Measurements from ENCODE around the gene MYL9. TPM values are rescaled to one million over a fixed set of nuclear protein-coding genes. Genes with fewer than 3 reads are reported as not detected.

The MYL9 gene
- total RNA-seq, 1 donor from 2014 or later = 1,028 TPM

DNA sequence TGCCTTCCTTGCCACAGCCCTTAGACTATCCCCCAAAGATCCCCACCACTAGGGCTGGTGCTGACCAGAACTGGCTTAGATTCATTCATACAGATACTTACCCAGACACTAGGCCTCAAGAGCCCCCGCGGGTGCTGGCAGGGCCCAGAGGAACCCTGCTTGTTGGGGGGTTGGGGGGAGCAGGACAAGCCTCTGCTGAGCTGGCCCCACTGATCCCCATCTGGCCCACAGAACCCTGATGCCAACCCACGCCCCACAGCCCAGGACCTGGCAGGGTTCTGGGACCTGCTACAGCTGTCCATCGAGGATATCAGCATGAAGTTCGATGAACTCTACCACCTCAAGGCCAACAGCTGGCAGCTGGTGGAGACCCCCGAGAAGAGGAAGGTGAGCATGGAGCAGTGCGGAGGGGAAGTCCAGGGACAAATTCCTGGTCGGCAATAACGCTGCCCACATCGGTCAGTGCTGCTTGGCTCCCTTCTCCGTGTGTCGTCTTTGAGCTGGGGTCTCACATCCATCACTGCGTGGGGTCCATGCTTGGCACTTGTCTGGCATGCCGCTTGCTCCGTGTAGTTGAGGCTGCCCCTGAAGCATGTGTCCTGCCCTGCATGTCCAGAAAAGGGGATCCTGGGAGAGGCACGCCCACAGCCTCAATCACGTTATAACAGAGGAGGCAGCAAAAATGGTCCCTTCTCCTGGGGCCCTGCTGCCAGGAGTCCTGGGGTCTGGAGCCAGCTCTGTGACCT is 15.5 kb upstream of the MYL9 start:
- no peak for DNase-seq (ENCODE audit: low spot score)

DNA sequence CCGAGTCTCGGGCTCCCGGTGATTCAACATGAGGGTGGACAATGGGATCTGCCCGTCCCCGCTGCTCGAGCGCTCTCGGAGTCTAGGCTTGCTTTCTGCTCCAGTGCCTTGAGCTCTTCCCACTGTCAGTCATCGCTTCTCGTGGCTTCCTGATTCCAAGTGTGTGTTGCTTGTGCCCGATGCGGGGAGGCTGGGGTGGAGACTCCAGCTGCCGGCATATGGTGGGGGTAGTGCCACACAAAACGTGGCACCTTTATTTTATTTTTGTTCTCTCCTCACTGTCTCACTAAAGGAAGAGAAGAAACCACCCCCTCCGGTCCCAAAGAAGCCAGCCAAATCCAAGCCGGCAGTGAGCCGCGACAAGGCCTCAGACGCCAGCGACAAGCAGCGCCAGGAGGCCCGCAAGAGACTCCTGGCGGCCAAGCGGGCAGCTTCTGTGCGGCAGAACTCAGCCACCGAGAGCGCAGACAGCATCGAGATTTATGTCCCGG is 14.8 kb upstream of the MYL9 start:
- no peak for DNase-seq (ENCODE audit: low spot score)

DNA sequence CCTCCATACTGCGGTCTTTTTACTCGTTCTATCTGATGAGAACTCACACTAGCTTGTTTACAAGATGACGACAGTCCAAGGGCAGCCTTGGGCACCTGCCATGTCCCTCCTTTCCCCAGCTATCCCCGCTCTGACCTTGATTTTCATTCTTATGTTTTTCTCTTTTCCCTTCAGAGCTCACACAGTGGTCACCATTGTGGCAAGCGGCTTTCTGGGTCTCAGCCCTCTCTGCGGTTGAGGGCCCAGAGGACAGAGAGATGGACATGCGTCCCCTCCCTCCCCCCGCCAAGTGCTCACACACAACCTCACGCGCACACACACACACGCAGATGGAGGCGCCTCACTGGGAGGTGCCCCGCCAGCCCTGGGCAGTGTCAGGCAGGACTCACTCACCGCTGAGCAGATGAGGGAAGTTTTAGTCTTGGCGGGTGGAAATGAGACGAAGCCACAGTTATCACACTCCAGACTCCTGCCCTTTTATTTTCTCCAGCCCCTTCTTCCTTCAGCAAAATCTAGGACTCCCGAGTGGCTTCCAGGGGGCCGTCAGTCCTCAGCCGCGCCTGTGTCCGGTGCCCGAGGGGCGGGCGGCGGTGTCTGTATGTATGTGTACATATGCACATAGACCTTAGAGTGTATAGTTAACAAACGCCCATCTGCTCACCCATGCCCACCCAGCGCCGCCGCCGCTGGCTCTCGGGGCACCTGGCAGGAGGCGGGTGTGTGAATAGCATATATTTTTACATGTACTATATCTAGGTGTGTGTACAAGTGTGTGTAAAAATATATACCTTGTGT is 13.8 kb upstream of the MYL9 start:
- no peak for DNase-seq (ENCODE audit: low spot score)

DNA sequence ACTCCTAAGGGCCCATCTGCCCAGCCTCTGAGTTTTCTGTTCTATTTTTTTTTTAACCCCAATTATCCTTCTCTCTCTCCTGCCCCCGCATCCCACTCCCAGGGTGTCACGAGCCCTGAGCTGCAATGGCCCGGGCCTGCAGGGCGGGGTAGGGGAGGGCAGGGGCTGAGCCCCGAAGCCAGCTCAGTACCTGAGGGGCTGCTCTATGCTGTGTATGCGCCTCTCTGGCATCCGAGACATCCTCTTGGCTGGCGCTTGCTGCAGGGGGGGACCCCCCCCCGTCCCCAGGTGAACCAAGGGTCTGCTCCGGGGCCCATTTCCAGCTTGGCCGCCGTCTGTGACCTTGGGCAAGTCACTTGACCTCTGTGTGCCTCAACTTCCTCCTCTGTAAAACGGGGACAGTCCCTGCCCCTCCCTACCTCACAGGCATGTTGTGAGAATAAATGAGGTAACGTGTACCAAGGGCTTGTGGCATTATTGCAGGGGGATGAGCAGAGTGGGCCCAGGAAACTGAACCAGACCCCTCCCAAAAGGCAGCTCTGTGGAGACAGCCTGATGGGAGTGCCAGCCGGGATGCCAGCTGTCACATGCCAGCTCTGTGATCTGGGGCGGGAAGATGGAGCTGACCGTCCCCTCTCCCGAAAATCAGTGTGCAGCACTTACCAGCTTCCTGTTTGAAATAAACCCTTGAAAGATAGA is 13.0 kb upstream of the MYL9 start:
- DNase-seq (ENCODE audit: low spot score) = no peak

DNA sequence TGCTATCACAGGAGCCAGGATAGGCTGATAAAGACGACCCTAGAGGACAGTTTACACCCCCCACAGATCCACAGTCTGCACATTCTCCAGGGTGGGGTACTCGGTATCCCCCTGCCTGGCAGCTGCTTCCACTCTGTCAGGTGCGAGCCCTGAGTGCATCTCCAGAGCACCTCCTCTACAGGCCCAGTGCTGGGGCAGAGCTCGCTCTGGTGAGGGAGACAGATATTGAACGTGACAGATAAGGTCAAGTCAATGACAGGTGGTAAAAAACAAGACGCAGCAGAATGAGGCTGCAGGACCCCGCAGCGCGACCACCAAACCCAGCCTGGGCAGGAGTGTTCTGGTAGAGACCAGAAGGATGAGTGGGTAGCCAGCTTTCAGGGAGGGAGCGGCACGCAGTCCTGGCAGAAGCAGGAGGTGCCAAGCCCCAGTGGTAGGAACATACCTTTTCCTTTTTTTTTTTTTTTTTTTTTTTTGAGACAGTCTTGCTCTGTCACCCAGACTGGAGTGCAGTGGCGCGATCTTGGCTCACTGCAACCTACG is 12.4 kb upstream of the MYL9 start:
- no peak for DNase-seq (ENCODE audit: low spot score)

DNA sequence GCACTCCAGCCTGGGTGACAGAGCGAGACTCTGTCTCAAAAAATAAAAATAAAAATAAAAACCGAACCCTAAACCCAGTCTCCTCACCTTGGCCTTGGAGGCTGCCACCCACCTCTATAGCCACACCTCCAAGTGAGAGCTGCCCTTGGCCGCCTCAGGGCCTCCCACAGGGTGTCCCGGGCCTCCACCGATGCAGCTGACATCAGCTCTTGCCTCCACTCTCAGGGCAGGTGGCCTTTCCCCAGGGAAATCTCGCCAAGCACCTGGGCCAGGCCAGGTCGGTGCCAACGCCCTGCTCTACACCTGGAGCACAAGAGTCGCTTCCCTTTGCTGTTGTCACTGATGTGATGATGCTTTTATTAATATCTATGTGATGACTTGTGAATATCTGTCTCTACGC is 8.9 kb upstream of the MYL9 start:
- DNase-seq (ENCODE audit: low spot score) = no peak

DNA sequence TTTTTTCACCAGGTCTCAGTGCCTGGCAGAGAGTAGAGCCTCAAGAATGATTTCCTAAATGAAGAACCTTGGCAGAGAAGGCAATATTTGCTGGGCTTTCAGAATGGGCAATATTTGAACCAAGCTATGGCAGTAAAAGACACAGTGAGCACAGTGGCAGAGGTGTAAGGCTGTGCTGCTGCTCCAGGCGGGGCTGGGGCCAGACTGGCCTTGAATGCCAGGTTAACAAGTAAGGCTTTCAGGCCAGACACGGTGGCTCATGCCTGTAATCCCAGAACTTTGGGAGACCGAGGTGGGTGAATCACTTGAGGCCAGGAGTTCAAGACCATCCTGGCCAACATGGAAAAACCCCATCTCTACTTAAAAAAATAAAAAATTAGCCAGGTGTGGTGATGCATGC is 8.5 kb upstream of the MYL9 start:
- no peak for DNase-seq (ENCODE audit: low spot score)

DNA sequence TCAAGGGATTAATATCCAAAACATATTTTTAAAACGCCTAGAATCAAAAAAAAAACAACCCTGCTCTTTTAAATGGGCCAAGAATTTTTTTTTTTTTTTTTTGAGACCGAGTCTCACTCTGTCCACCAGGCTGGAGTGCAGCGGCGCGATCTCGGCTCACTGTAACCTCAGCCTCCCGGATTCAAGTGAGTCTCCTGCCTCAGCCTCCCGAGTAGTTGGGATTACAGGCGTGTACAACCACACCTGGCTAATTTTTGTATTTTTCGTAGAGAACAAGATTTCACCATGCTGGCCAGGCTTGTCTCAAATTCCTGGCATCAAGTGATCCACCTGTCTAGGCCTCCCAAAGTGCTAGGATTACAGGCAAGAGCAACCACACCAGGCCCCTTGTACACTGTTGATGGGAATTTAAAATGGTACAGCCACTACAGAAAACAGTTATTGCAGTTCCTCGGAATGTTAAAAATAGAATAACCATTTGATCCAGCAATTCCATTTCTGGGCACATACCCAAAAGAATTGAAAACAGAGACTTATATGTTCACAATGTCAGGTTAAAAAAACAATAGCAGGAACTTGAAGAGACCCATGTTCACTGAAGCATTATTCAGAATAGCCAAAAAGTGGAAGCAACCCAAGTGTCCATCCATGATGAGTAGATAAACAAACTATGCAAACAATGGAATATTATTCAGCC is 3.1 kb upstream of the MYL9 start:
- no peak for DNase-seq (ENCODE audit: low spot score)

DNA sequence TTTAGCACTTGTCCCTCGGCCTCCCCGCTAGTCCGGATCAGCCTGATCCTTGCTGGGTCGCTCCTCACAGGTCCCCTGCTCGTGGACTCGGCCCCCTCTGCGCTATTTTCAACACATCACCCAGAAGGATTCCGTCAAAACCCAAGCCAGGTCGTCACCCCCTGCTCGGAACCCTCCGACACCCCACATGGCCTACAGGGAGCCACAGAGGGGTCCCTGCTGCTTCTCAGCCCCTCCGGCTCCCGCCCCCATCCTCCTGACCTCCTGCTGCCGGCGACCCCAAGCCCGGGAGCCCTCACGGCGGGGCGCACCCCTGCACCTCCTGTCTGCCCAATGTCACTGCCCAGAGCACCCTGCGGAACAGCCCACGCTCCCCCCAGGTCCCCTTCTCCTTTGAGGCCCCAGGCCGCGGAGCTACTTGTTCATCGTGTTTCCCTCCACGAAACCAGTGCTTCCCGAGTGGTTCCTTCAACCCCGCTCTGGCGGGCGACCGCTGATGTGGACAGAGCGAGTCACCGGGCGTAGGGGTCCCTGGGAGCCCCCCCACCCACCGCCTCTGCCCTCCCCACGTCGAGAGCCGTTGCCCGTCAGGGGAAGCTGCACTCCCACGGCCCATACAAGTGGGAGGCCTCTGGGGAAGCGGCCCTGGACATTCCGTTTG is 638 bp upstream of the MYL9 start:
- no peak for DNase-seq (ENCODE audit: low spot score)

DNA sequence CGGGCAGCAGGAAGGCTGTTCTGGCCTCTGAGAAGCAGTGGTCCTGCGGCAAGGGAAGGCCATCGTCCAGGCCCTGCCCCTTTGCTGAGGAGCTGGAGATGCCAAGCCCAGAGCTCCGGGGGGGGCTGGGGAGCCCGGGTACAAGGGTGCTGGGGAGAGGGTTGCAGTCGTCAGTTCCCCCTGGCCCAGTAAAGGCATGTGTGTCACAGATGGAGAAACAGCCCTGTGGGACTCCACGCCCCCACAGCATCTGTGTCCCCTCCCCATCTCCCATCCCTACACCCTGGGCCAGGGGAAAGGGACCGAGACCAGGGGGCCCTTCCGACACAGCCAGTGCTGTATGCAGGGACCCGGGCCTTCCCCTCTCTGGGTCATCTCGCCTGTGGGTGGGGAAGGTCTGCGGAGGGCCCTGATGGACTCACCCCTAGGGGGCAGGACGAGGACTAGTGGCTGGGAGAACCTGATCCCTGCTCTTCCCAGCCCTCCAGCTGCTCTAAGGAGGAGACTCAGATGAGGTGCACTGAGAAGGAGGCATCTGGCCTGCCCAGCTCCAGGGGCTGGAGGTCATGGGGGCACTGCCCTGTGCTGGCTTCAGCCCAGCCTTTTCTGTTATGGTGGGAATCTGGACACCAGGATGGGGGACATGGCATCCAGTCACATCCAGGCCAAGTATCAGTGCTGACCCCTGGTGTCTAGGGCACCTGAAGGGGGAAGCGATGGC is 609 bp downstream of the MYL9 start:
- DNase-seq (ENCODE audit: low spot score) = peak; percentile 70

DNA sequence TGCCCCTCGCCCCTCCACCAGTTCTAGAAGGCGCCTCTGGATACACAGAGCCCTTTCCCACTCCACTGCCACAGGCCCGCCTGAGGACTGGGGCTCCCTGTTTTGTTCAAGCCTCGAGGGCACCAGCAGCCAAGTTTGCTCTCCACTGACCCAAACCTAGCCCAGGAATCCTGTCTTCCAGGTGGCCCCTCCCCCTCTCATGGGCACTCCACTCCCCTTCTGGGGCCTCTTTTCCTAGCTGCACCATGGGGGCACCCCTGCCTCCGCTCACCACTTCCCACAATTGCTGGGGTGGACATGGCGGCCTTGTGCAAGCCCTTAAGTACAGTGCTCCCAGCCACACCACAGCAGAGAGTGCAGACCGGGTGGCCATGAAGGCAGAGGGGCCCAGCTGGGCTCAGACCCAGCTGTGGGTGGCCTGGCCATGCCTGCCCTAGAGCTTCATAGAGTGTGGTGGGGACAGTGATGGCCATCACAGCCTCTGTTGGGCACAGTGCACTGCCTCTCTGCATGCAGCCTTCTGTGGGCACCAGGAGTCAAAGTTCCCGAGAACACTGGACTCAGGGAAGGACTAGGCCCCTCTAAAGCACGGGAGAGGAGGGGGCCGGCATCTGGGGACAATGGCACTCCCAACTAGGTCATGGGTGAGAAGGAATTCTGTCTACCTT is 1.3 kb downstream of the MYL9 start:
- DNase-seq (ENCODE audit: low spot score) = no peak

DNA sequence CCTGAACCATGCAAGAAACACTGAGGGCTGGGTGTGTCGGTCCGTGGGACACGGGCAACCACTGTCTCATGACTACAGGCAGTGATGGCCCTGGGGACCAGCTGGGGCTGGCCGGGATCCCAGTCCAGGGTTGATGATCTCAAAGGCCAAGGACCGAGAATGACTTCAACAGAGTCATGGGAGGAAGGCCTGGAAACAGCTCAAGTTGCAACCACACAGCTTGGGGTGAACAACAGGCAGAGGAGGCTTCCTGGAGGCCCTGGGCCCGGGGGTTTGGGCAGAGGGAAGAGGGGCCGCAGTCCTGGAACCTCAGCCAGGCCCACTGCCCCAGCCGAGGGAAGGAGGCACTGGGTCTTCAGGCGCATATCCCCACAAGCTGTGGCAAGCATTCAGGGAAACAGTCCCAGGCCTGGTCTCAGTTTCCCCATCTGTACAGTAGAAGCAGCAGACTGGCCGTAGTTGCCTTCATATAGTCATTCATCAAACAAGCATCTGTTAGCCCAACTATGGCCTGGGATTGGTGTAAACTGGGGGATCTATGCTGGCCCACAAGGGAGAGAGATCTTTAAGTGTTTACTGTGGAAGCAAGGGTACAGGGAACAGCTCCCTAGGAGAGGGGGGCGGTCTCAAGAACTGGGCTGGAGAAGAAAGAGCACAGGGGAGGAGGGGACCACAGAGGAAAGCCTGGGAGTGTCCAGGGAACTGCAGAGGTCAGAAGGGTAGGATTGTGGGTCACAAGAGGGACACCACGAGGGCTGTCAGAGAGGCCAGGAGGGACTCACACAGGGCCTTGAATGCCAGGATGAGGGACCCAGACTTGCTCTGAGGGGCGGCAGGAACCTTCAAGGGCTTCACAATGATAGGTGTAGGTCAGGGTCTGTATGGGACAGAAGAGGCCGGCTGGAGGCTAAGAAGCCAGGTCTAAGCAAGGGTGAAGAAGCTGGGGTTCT is 2.1 kb downstream of the MYL9 start:
- DNase-seq (ENCODE audit: low spot score) = peak; percentile 77

DNA sequence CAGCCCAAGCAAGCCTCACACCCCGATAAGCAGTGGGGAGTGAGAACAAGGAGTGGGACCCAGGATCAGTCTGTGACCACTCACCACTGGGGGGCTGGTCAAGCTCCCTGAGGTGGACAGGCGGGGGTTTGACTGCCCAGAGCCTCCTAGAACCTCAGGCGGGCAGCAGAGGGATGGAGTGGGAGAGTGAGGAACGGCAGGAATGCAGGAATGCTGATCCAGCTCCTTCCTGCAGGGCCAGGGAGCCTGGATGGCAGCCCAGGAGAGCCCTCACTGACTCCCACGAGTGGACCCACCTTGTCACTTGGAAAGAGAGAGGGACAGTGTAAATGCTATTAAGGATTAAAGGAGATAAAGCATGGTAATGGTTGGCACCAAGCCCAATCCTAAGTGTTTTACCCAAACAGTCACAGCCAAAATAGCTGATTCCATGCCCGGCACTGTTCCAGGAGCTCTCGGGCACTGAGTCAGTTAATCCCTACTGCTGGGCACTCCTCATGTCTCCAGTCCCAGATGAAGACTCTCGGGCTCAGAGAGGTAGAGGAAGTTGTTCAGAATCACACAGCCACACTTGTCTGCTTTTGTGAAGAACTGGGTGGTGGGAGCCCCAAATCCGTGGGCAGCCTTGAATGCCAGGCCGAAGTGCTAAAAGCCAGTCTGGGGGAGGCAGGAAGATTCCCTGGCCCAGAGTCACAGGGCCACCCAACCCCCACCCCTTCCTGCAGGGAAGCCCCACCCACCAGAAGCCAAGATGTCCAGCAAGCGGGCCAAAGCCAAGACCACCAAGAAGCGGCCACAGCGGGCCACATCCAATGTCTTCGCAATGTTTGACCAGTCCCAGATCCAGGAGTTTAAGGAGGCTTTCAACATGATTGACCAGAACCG is 3.1 kb downstream of the MYL9 start:
- no peak for DNase-seq (ENCODE audit: low spot score)

DNA sequence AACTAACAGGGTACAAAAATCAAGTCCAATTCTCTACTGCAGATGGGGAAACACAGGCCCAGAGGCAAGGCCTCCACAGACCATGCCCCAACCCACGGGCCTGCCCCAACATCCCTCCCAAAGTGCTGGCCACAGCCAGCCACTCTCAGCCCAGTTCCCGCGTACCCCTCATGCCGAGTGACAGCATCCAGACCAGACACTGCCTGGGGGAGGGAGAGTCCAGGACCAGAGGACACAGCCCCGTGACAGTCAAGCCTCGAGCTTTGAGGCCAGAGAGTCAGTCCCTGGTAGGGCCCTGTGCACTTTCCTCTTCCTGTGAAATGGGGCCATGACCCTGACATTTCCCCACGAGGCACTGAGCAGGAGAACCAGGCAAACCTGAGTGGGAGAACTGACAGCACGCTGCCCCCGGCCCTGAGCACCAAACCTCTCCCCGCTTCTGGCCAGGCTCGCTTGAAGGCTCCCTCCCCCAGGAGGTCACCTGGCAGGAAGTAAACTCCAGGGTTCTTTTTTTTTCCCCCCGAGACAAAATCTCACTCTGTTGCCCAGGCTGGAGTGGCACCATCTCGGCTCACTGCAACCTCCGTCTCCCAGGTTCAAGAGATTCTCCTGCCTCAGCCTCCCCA is 4.9 kb downstream of the MYL9 start:
- DNase-seq (ENCODE audit: low spot score) = no peak

DNA sequence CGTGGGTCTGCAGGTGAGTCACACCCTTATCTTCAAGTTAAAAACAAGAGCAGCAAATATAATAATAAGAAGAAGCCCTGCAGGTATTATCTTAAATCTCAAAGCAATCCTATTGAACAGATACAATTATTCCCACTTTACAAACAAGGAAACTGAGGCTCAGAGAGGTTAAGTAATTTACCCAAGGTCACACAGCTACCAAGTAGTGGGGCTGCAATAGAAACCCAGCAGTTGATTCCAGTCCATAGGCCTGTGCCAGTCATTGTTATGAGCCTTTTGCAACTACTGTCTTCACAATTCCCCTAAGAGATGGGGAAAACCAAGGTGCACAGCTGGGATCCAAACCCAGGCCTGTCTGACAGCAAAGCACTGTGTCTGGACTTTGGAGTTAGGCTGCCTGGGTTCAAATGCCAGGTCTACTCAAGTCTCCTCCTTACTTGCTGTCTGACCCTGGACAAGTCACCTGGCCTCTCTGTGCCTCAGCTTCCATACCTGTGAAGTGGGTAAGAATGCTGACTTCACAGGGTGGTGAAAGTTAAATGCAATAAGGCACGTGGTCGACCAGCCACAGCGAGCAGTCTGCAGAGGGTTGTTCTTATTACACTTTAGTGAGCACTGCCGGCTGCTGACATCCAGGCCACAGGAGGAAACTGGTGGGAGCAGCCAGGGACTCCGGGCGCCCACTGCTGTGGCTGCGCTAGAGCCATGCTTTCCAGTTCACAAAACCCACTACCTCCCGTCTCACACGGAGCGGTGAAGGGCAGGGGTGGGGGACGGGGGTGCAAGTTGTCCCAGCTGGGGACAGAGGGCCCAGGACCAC is 6.1 kb downstream of the MYL9 start:
- no peak for DNase-seq (ENCODE audit: low spot score)

DNA sequence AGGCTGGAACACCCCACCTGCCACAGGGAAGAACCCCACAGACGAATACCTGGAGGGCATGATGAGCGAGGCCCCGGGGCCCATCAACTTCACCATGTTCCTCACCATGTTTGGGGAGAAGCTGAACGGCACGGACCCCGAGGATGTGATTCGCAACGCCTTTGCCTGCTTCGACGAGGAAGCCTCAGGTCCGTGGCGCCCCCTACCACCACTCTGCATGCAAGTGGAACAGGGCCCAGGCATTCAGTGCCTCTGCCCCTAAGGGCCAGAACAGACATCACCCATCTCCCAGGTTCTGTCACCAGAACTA is 6.6 kb downstream of the MYL9 start:
- no peak for DNase-seq (ENCODE audit: low spot score)
